ENCODE measurements around the gene SPAG4. TPM values are rescaled to one million over a fixed set of nuclear protein-coding genes. Genes with fewer than 3 reads are reported as not detected.
A peak's percentile ranks its signal among the peaks of the same experiment; 100 is the strongest.

The SPAG4 gene
- polyA plus RNA-seq, 3 donors, result 0.12 to 0.51 TPM; not detected in 1

DNA sequence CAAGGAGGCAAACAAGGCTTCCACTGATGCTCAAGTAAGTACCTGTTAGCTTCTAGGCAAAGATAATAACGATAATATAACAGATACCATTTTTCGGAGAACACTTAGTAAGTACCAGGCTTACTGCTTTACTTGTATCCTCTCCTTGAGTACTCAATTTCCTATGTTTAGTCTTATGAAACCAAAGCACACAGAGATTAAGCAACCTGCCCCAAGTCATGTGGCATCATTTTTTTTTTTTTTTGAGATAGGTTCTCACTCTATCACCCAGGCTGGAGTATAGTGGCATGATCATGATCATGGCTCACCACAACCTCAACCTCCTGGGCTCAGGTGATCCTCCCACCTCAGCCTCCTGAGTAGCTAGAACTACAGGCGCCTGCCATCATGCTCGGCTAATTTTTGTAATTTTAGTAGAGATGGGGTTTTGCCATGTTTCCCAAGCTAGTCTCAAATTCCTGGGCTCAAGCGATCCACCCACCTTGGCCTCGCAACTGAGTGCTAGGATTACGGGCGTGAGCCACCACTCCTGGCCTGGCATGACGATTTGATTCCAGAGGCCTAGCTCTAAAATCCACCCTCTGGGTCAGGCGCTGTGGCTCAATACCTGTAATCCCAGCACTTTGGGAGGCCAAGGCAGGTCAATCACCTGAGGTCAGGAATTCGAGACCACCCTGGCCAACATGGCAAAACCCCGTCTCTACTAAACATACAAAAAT, 14.0 kb downstream of the SPAG4 start:
- H3K36me3 Mint-ChIP-seq, result peaks cover 54 to 75% of the 10 kb centered on the region in 2 donors
- Histone ChIP-seq H2AFZ (ENCODE audit: insufficient read depth, low read depth, low read length, poor library complexity, severe bottlenecking) (no peak overlapping the region), H3K27ac (ENCODE audit: low read depth in 1 of 2, low read length in 2 of 2) (peak overlapping the region in 1 of 2 donors; percentile 39), H3K4me3 (replicated peaks in 1 of 3; ENCODE audit: low read depth in 2 of 3, low read length in 3 of 3) (no peak overlapping the region), H4K20me1 (ENCODE audit: insufficient read depth, low read length) (peaks cover 23% of the 10 kb centered on the region), H3K36me3 (replicated peaks in 1 of 2; ENCODE audit: control insufficient read depth in 1 of 2, insufficient read depth in 2 of 2, low read length in 2 of 2) (peaks cover 54 to 71% of the 10 kb centered on the region in 2 donors), H3K27me3 (ENCODE audit: control insufficient read depth in 2 of 2, insufficient read depth in 2 of 2, low read length in 2 of 2) (no peaks in the 10 kb centered on the region), H3K79me2 (ENCODE audit: insufficient read depth, low read length) (no peaks in the 10 kb centered on the region), H3K9me3 (replicated peaks in 1 of 2; ENCODE audit: control insufficient read depth in 1 of 2, insufficient read depth in 1 of 2, low read length in 2 of 2) (no peaks in the 10 kb centered on the region), H3K4me1 (ENCODE audit: control insufficient read depth in 1 of 2, insufficient read depth in 2 of 2, low read length in 2 of 2) (peaks cover 11% of the 10 kb centered on the region in 2 donors), H3K9ac (ENCODE audit: insufficient read depth, low read length, poor library complexity, severe bottlenecking) (no peak overlapping the region), H3K4me2 (replicated peaks; ENCODE audit: extremely low read depth, low read length, poor library complexity, severe bottlenecking) (no peak overlapping the region)
- peaks cover 14% of the 10 kb centered on the region for H3K4me1 Mint-ChIP-seq
- no peaks in the 10 kb centered on the region for H3K9me3 Mint-ChIP-seq
- TF ChIP-seq, protein P1, sequence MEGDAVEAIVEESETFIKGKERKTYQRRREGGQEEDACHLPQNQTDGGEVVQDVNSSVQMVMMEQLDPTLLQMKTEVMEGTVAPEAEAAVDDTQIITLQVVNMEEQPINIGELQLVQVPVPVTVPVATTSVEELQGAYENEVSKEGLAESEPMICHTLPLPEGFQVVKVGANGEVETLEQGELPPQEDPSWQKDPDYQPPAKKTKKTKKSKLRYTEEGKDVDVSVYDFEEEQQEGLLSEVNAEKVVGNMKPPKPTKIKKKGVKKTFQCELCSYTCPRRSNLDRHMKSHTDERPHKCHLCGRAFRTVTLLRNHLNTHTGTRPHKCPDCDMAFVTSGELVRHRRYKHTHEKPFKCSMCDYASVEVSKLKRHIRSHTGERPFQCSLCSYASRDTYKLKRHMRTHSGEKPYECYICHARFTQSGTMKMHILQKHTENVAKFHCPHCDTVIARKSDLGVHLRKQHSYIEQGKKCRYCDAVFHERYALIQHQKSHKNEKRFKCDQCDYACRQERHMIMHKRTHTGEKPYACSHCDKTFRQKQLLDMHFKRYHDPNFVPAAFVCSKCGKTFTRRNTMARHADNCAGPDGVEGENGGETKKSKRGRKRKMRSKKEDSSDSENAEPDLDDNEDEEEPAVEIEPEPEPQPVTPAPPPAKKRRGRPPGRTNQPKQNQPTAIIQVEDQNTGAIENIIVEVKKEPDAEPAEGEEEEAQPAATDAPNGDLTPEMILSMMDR (IDR thresholded peaks at IDR 0.05), result no peak
- WGBS (ENCODE audit: insufficient coverage), result 87% methylated on average over 8 of the region's 12 CpGs
- peaks cover 0 to 2% (median 0%) of the 10 kb centered on the region in 3 donors for H3K27me3 Mint-ChIP-seq (ENCODE audit: low read depth in 3 of 3)
- H3K4me3 Mint-ChIP-seq, result no peak overlapping the region
- peak in 2 of 3 donors; percentile 30 to 33 for DNase-seq
- H3K27ac Mint-ChIP-seq, result peak overlapping the region; percentile 31 to 78 (median 61)
- intact Hi-C loops (cut with micrococcal nuclease), result no loop called here

DNA sequence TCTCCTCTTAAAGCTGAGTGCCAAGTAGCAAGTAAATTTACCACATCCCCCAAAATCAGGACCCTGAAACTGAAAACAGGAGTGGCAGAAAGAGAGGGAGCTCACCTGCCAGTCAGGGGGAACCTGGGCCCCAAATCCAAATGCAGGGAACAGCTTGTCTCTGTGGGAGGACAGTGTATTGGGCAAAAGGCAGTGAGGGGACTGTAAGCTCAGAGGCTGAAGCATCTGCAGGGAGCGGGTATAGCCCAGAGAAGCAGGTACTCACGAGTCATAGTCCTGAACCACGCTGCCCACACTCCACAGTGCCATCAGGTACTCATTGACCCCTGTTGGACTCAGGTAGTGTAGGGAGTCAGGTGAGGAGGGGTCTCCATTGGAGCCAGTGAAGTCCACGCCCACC, 15.0 kb downstream of the SPAG4 start:
- Histone ChIP-seq H3K4me2 (replicated peaks; ENCODE audit: extremely low read depth, low read length, poor library complexity, severe bottlenecking) (no peak overlapping the region), H4K20me1 (ENCODE audit: insufficient read depth, low read length) (peaks cover 33% of the 10 kb centered on the region), H2AFZ (ENCODE audit: insufficient read depth, low read depth, low read length, poor library complexity, severe bottlenecking) (no peak overlapping the region), H3K27me3 (ENCODE audit: control insufficient read depth in 2 of 2, insufficient read depth in 2 of 2, low read length in 2 of 2) (no peaks in the 10 kb centered on the region), H3K36me3 (replicated peaks in 1 of 2; ENCODE audit: control insufficient read depth in 1 of 2, insufficient read depth in 2 of 2, low read length in 2 of 2) (peaks cover 51 to 63% of the 10 kb centered on the region in 2 donors), H3K9me3 (replicated peaks in 1 of 2; ENCODE audit: control insufficient read depth in 1 of 2, insufficient read depth in 1 of 2, low read length in 2 of 2) (no peaks in the 10 kb centered on the region), H3K79me2 (ENCODE audit: insufficient read depth, low read length) (peaks cover 3% of the 10 kb centered on the region), H3K9ac (ENCODE audit: insufficient read depth, low read length, poor library complexity, severe bottlenecking) (no peak overlapping the region), H3K27ac (ENCODE audit: low read depth in 1 of 2, low read length in 2 of 2) (peak overlapping the region in 1 of 2 donors; percentile 16), H3K4me1 (ENCODE audit: control insufficient read depth in 1 of 2, insufficient read depth in 2 of 2, low read length in 2 of 2) (peaks cover 11% of the 10 kb centered on the region in 2 donors), H3K4me3 (replicated peaks in 1 of 3; ENCODE audit: low read depth in 2 of 3, low read length in 3 of 3) (no peak overlapping the region)
- H3K27me3 Mint-ChIP-seq (ENCODE audit: low read depth in 3 of 3), result peaks cover 0 to 2% (median 0%) of the 10 kb centered on the region in 3 donors
- no peak for DNase-seq
- intact Hi-C loops (cut with micrococcal nuclease), result no loop called here
- no CpG with 5 or more reads among the region's 4 CpGs for WGBS (ENCODE audit: insufficient coverage)
- no peaks in the 10 kb centered on the region for H3K9me3 Mint-ChIP-seq
- H3K36me3 Mint-ChIP-seq, result peaks cover 50 to 69% of the 10 kb centered on the region in 2 donors
- TF ChIP-seq, protein P1 (IDR thresholded peaks at IDR 0.05), result no peak
- H3K4me1 Mint-ChIP-seq, result peaks cover 17% of the 10 kb centered on the region
- H3K4me3 Mint-ChIP-seq, result no peak overlapping the region
- peak overlapping the region in 3 of 7 donors; percentile 15 to 46 (median 45) for H3K27ac Mint-ChIP-seq
